Neural progenitor cell (in vitro differentiated cells): Measurements from ENCODE around the gene KRT2. TPM values are rescaled to one million over a fixed set of nuclear protein-coding genes. Genes with fewer than 3 reads are reported as not detected.

ENCODE experiments used
- DNase-seq: peaks from one replicate; pipeline ENCODE4 v3.0.0-alpha.2; 2016; ENCODE audit warnings: low spot score
- H2AFZ ChIP-seq: fragments of 200-600 bp; sonication (generic); replicated peaks from 2 replicates; pipeline ENCODE4 v1.6.1; 2016; ENCODE audit warnings: antibody characterized with exemption
- H3F3A ChIP-seq: fragments of 200-600 bp; sonication (generic); 2 replicates; pipeline ENCODE4 v1.6.1; 2016; ENCODE audit warnings: antibody characterized with exemption, low read depth
- H3K27ac ChIP-seq: fragments of 200-600 bp; sonication (generic); 2 replicates; pipeline ENCODE4 v1.5.1; 2016; ENCODE audit warnings: mild to moderate bottlenecking
- H3K27me3 ChIP-seq: fragments of 200-600 bp; sonication (generic); 2 replicates; pipeline ENCODE4 v1.6.1; 2016; ENCODE audit warnings: mild to moderate bottlenecking, moderate library complexity
- H3K36me3 ChIP-seq: fragments of 200-600 bp; sonication (generic); 2 replicates; pipeline ENCODE4 v1.5.1; 2016
- H3K4me1 ChIP-seq: fragments of 200-600 bp; sonication (generic); 2 replicates; pipeline ENCODE4 v1.6.1; 2016; ENCODE audit warnings: mixed run types
- H3K4me2 ChIP-seq: fragments of 200-600 bp; sonication (generic); 2 replicates; pipeline ENCODE4 v1.6.1; 2016
- H3K4me3 ChIP-seq: fragments of 200-600 bp; sonication (generic); 2 replicates; pipeline ENCODE4 v1.5.1; 2016
- H3K79me2 ChIP-seq: fragments of 200-600 bp; sonication (generic); 2 replicates; pipeline ENCODE4 v1.6.1; 2016; ENCODE audit warnings: low read depth
- H3K9ac ChIP-seq: fragments of 200-600 bp; sonication (generic); 2 replicates; pipeline ENCODE4 v1.6.1; 2016
- H3K9me3 ChIP-seq: fragments of 200-600 bp; sonication (generic); 2 replicates; pipeline ENCODE4 v1.5.1; 2016; ENCODE audit warnings: low read depth
- H4K20me1 ChIP-seq: fragments of 200-600 bp; sonication (generic); 2 replicates; pipeline ENCODE4 v1.6.1; 2016; ENCODE audit warnings: low read depth
- H3K27ac Mint-ChIP-seq: 3 replicates; pipeline ENCODE4 v1.8.0; 2021; ENCODE audit warnings: mixed read lengths
- H3K27me3 Mint-ChIP-seq: 2 replicates; pipeline ENCODE4 v1.8.0; 2022; ENCODE audit warnings: low read depth, mild to moderate bottlenecking, inconsistent platforms, moderate library complexity, mixed read lengths; ENCODE audit not compliant: insufficient read depth
- H3K36me3 Mint-ChIP-seq: 3 replicates; pipeline ENCODE4 v1.8.0; 2021; ENCODE audit warnings: mixed read lengths
- H3K4me1 Mint-ChIP-seq: 3 replicates; pipeline ENCODE4 v1.8.0; 2021; ENCODE audit warnings: mixed read lengths
- H3K4me3 Mint-ChIP-seq: 3 replicates; pipeline ENCODE4 v1.8.0; 2021; ENCODE audit warnings: mild to moderate bottlenecking, moderate library complexity, mixed read lengths
- H3K9me3 Mint-ChIP-seq: 3 replicates; pipeline ENCODE4 v1.8.0; 2020; ENCODE audit warnings: mixed read lengths
- EZH2 ChIP-seq: fragments of 200-600 bp; sonication (generic); IDR thresholded peaks from 2 replicates; pipeline ENCODE4 v1.6.1; 2017; ENCODE audit warnings: antibody characterized with exemption, mild to moderate bottlenecking, moderate library complexity
- EZH2phosphoT487 ChIP-seq: fragments of 200-600 bp; sonication (generic); IDR thresholded peaks from 2 replicates; pipeline ENCODE4 v1.6.1; 2017; ENCODE audit warnings: antibody characterized with exemption
- total RNA-seq: library from RNA; depleted of rRNA; stranded (reverse); fragments of >200 nt; gene quantifications from 2 replicates; pipeline ENCODE4 v1.2.3, GENCODE V29; 2015; ENCODE audit warnings: low replicate concordance
- TF ChIP-seq, protein P1 (sequence below): fragments of 200-600 bp; sonication (generic); IDR thresholded peaks from 2 replicates; pipeline ENCODE4 v1.5.1; 2017; ENCODE audit warnings: antibody characterized with exemption, mild to moderate bottlenecking

Gene KRT2
- total RNA-seq, 1 donor from 2014 or later, result not detected

DNA sequence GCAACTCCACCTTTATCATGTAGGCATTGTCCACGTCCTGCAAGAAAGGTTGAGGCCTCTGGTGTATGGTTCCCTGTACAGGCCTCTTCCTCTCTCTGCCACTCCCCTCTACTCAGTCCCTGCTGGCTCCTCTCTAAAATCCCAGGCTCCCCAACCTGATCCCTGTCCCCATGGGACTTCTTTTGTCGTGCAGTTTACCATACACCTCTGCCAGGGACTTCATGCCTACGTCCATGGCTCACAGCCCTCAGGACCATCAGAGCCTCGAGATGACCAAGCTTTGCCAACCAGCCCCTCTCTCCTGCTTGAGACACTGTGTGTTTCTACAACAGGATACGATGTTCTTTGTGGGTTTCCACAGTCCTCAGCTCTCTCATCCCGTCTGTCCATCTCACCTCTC, 2.9 kb downstream of the KRT2 start:
- TF ChIP-seq EZH2 (no peak), EZH2phosphoT487 (no peak)
- TF ChIP-seq, protein P1, sequence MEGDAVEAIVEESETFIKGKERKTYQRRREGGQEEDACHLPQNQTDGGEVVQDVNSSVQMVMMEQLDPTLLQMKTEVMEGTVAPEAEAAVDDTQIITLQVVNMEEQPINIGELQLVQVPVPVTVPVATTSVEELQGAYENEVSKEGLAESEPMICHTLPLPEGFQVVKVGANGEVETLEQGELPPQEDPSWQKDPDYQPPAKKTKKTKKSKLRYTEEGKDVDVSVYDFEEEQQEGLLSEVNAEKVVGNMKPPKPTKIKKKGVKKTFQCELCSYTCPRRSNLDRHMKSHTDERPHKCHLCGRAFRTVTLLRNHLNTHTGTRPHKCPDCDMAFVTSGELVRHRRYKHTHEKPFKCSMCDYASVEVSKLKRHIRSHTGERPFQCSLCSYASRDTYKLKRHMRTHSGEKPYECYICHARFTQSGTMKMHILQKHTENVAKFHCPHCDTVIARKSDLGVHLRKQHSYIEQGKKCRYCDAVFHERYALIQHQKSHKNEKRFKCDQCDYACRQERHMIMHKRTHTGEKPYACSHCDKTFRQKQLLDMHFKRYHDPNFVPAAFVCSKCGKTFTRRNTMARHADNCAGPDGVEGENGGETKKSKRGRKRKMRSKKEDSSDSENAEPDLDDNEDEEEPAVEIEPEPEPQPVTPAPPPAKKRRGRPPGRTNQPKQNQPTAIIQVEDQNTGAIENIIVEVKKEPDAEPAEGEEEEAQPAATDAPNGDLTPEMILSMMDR, result no peak
- H2AFZ ChIP-seq, result no peak overlapping the region
- Mint-ChIP-seq H3K36me3 (no peaks in the 10 kb centered on the region), H3K4me1 (no peaks in the 10 kb centered on the region), H3K27ac (no peak overlapping the region), H3K27me3 (peaks cover 12% of the 10 kb centered on the region), H3K9me3 (peaks cover 5% of the 10 kb centered on the region), H3K4me3 (no peak overlapping the region)
- H3K4me3 ChIP-seq, result no peak overlapping the region
- H3F3A ChIP-seq, result no peaks in the 10 kb centered on the region
- no peaks in the 10 kb centered on the region for H4K20me1 ChIP-seq
- no peaks in the 10 kb centered on the region for H3K36me3 ChIP-seq
- no peaks in the 10 kb centered on the region for H3K9me3 ChIP-seq
- DNase-seq, result no peak
- H3K4me1 ChIP-seq, result peaks cover 6% of the 10 kb centered on the region
- H3K27me3 ChIP-seq, result no peaks in the 10 kb centered on the region
- H3K9ac ChIP-seq, result no peak overlapping the region
- no peak overlapping the region for H3K4me2 ChIP-seq
- H3K27ac ChIP-seq, result no peak overlapping the region
- H3K79me2 ChIP-seq, result no peaks in the 10 kb centered on the region

DNA sequence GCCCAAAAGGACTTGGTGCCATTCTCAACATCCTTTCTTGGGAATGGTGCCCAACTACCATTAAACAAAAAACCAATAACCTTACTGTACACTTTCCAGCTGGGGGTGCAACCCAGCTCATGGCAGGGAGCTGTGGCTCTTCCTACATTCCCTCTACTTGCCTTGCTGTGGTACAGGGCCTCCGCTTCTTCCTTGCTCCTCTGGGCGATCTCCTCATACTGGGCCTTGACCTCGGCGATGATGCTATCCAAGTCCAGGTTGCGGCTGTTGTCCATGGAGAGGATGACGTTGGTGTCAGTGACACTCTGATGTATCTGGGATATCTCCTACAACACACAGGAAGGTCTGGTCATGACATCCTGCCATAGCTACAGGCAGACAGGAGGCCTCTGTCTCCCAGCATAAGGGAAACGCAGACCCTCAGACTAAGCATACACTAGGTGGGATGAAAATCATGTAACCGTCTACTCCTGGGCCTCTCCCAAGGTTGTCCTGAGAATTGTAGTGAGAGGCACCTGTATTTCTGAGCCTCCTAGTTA, 3.9 kb downstream of the KRT2 start:
- no peak overlapping the region for H3K27ac ChIP-seq
- no peak overlapping the region for H3K9ac ChIP-seq
- no peak overlapping the region for H3K4me3 ChIP-seq
- Mint-ChIP-seq H3K4me3 (no peak overlapping the region), H3K27ac (no peak overlapping the region), H3K4me1 (no peaks in the 10 kb centered on the region), H3K9me3 (peaks cover 5% of the 10 kb centered on the region), H3K27me3 (peaks cover 12% of the 10 kb centered on the region), H3K36me3 (no peaks in the 10 kb centered on the region)
- TF ChIP-seq EZH2phosphoT487, result no peak
- no peak for TF ChIP-seq EZH2
- TF ChIP-seq, protein P1, result no peak
- no peaks in the 10 kb centered on the region for H3K9me3 ChIP-seq
- no peaks in the 10 kb centered on the region for H3F3A ChIP-seq
- no peak for DNase-seq
- no peaks in the 10 kb centered on the region for H3K79me2 ChIP-seq
- no peak overlapping the region for H2AFZ ChIP-seq
- H3K27me3 ChIP-seq, result no peaks in the 10 kb centered on the region
- no peak overlapping the region for H3K4me2 ChIP-seq
- no peaks in the 10 kb centered on the region for H4K20me1 ChIP-seq
- no peaks in the 10 kb centered on the region for H3K36me3 ChIP-seq
- H3K4me1 ChIP-seq, result peaks cover 6% of the 10 kb centered on the region

DNA sequence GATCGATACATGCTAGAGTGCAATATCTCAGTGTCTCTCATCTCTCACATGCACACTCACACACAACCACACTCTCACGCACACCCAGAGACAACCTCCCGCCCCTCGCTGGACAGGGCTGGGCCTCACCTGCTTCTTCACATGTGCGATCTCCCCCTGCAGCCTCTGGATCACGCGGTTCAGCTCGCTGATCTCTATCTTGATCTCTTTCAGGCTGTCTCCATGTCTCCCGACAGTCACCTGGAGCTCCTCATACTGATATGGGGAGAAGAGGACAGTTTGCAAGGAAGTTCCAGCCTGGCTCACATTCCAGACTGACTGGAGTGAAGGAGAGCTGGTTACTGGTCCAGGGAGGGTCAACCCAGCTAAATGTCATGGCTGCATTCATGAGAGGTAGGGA, 4.4 kb downstream of the KRT2 start:
- H3F3A ChIP-seq, result no peaks in the 10 kb centered on the region
- no peak for DNase-seq
- no peak overlapping the region for H3K27ac ChIP-seq
- peaks cover 11% of the 10 kb centered on the region for H3K27me3 Mint-ChIP-seq
- H3K4me2 ChIP-seq, result no peak overlapping the region
- H3K4me1 Mint-ChIP-seq, result no peaks in the 10 kb centered on the region
- H4K20me1 ChIP-seq, result no peaks in the 10 kb centered on the region
- H3K9me3 Mint-ChIP-seq, result peaks cover 3% of the 10 kb centered on the region
- H3K36me3 Mint-ChIP-seq, result no peaks in the 10 kb centered on the region
- H3K4me3 ChIP-seq, result no peak overlapping the region
- peaks cover 6% of the 10 kb centered on the region for H3K4me1 ChIP-seq
- H3K4me3 Mint-ChIP-seq, result no peak overlapping the region
- no peaks in the 10 kb centered on the region for H3K9me3 ChIP-seq
- H3K27ac Mint-ChIP-seq, result no peak overlapping the region
- no peak overlapping the region for H3K9ac ChIP-seq
- H3K27me3 ChIP-seq, result no peaks in the 10 kb centered on the region
- H3K36me3 ChIP-seq, result no peaks in the 10 kb centered on the region
- TF ChIP-seq, protein P1, result no peak
- TF ChIP-seq EZH2 (no peak), EZH2phosphoT487 (no peak)
- H3K79me2 ChIP-seq, result no peaks in the 10 kb centered on the region
- H2AFZ ChIP-seq, result no peak overlapping the region
